Fibroblast of skin of abdomen (primary cell): Measurements from ENCODE around the gene PANX2. TPM values are rescaled to one million over a fixed set of nuclear protein-coding genes. Genes with fewer than 3 reads are reported as not detected.
"Not testable (repeated sequence)": the region's sequence is repeated elsewhere in the genome, so short reads cannot be mapped to it uniquely, and the experiment has no call there.

ENCODE experiments used
- DNase-seq: peaks from one replicate; pipeline ENCODE4 v3.0.0-alpha.2; 2013
- polyA plus RNA-seq, 2 experiments: library from polyadenylated mRNA; unstranded; fragments of 120-200 nt; gene quantifications; one replicate each; pipeline ENCODE4 v1.2.1, GENCODE V29; 2013; ENCODE audit not compliant: insufficient read length in 2 of 2

The PANX2 gene
- polyA plus RNA-seq (2013, experiment 1 of 2; ENCODE audit: insufficient read length), result 1.1 TPM
- polyA plus RNA-seq (2013, experiment 2 of 2; ENCODE audit: insufficient read length), result 1.8 TPM

DNA sequence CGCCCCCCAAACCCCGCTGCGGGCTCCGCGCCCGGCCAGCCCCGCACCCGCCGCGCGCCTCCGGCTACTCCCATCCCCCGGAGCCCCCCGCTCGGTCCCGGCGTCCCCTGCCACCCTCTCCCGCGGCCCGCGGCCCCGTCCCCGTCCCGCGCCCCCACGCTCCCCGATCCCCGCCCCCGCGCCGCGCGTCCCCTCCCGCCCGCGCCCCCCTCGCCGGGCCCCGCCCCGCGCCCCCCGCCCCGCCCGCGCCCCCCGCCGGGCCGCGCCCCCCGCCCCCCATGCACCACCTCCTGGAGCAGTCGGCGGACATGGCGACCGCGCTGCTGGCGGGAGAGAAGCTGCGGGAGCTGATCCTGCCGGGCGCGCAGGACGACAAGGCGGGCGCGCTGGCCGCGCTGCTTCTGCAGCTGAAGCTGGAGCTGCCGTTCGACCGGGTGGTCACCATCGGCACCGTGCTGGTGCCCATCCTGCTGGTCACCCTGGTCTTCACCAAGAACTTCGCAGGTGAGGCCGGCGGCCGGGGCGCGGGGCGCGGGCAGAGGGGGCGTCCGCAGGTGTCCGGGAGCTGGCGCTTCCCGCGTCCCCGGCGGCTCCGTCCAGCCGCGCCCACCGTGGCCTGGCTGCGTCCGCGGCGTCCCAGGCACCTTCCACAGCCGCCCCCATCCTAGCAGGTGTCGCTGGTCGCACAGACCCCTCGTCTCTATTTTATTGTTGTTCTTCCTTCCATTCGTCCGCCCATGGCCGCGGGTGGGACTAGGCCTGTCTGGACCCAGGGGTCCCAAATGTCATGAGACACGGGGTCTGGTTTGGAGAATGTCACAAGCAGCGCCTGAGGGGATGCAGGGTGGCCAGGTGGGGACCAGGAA, at the start of gene PANX2:
TSS of gene PANX2 (plus strand) at position 279 of the 866 bp plus-strand sequence. CDS start at position 279, 0 bp downstream.
- DNase-seq, result no peak

DNA sequence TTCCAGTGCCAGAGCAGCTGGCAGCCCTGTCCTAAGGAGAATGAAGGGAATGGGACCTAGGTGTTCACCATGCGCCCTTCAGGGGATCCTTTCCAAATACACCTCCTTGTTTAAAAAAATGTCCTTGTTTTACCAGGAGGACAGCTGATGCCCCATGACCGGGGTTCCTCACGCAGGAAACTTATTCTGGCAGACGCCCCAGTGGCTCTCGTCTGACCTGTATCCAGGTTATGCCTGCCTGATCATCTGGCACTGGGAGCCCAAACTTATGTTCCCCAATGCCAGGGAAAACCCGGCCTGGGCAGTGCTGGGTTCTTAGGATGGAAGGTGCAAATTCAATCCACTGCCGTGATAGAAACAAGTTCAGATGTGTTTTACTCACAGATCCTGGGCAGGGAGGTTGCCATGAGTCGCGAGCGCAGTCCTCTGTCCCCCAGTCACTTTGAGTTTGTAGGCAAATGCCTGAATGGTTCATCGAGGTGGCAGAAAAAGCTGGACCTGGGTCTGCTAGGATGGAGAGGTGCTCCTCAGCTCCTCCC, 49.3 kb upstream of the PANX2 start:
- DNase-seq, result no peak

GRCh38 chr22:50123119-50123518, 47.4 kb upstream of the PANX2 start:
- DNase-seq, result no peak

GRCh38 chr22:50125029-50125428, 45.5 kb upstream of the PANX2 start:
- no peak for DNase-seq

- peak; percentile 61 for DNase-seq
Measured at GRCh38 chr22:50129121-50129736, 41.3 kb upstream of the PANX2 start.

- DNase-seq, result no peak
Measured at GRCh38 chr22:50131894-50132293, 38.6 kb upstream of the PANX2 start.

- DNase-seq, result no peak
Measured at GRCh38 chr22:50134481-50134880, 36.0 kb upstream of the PANX2 start.

GRCh38 chr22:50136581-50137015, 33.9 kb upstream of the PANX2 start:
- DNase-seq, result no peak

GRCh38 chr22:50137277-50137676, 33.3 kb upstream of the PANX2 start:
- not testable (repeated sequence) for DNase-seq

DNA sequence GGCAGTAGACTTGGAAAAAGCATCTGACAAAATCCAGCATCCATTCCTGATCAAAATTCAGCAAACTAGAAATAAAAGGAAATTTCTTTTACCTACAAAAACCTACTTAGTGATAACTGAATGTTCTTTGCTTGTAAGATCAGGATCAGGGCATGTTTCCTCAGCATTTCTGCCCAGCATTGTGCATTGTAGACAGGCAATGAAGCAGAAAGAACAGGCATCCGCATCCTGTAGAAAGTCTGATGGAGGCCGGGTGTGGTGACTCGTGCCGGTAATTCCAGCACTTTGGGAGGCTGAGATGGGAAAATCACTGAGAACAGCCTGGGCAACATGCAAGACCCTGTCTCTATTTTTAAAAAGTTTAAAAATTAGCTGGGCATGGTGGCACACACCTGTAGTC, 32.5 kb upstream of the PANX2 start:
- DNase-seq, result no peak

DNA sequence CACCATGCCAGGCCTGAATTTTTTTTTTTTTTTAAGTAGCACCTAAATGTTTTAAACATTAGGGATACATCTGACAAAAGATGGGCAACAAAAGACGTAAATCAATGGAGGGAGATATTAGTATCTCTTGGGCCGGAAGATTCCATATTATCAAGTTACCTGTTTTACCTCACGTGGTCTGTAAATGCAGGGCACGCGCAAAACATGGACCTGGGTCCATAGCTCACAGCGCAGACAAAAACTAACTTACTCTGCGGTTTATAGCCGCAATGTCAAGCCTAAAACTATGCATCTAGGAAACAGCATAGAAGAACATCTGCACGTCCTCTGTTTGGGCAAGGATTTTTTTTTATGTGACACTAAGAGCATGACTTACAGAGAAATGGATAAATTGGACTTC, 31.5 kb upstream of the PANX2 start:
- no peak for DNase-seq

DNA sequence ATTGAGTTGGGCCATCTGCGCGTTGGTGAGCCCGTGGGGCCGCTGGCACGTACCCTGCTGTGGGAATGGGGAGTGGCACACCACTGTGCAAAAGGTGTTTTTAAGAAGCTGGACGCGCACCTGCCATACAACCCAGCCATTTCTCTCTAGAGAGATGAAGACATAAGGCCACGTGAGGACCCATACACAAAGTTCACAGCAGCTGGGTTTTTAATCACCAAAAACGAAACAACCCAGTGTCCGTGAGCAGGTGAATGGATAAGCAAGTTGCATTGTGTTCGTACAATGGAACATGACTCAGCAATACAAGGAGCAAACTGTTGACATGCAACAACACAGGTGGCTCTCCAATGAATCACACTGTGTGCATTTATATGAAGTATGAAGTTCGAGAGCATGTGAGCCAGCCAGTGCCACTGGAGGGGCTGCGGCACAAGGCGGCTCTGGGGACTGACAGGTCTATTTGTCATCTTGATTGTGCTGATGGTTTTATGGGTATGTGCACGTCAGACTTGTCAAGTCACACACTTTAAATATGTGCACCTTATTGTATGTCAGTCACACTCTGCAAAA, 30.6 kb upstream of the PANX2 start:
- no peak for DNase-seq

GRCh38 chr22:50140615-50141014, 29.9 kb upstream of the PANX2 start:
- no peak for DNase-seq

DNA sequence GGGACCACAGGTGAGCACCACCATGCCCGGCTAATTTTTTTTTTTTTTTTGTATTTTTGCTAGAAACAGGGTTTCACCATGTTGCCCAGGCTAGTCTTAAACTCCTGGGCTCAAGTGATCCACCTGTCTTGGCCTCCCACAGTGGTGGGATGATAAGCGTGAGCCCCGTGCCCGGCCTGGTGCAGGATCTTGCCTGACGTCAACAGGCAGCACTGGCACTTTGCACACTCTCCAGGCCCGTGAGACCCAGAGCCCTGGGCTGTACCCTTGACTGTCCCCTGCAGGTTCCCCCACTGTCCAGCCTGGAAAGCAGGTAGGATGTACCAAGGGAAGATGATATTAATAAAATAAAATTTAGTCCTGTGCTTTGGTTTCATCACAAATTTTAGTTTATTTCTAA, 29.1 kb upstream of the PANX2 start:
- DNase-seq, result no peak

- DNase-seq, result no peak
Measured at GRCh38 chr22:50141891-50142363, 28.6 kb upstream of the PANX2 start.

DNA sequence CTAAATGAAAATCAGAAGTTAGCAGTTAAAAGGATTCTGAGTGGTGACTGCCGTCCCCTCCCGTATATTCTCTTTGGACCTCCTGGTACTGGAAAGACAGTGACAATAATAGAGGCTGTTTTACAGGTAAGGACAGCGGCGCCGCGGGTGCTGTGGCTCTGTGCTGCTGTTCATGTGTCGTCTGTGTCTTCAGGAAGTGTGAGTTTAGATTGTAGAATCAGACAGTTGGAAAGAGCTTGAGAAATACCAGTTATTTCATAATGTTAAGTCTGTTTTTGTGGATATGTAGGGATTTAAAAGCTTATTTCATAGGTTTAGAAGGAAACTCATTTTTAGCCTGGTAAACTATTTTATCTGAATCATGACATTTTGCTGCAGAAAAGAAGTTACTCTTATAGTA, 27.4 kb upstream of the PANX2 start:
- DNase-seq, result no peak

DNA sequence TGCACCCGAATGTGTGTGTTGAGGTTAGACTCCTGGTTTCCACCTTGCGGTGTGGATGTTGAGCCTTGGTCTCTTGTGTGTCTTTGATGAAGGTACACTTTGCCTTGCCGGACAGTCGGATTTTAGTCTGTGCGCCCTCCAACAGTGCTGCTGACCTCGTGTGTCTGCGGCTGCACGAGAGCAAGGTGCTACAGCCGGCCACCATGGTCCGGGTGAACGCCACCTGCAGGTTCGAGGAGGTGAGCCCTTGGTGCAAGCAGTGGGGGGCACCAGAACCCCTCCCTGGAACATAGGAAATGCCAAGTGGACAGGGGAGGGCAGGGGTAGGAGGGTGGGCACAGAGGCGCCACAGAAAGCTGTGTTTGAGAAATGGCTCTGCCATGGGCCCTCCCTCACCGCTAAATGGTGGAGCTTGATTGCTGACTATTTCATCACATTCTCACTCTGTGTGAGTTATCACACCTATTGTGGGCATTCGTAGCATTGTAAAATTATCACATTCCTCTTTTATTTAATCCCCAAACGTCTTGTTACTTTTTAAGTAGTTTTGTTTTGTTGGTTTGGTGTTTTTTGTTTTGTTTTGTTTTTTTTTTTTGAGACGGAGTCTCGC, 26.4 kb upstream of the PANX2 start:
- DNase-seq, result no peak

DNA sequence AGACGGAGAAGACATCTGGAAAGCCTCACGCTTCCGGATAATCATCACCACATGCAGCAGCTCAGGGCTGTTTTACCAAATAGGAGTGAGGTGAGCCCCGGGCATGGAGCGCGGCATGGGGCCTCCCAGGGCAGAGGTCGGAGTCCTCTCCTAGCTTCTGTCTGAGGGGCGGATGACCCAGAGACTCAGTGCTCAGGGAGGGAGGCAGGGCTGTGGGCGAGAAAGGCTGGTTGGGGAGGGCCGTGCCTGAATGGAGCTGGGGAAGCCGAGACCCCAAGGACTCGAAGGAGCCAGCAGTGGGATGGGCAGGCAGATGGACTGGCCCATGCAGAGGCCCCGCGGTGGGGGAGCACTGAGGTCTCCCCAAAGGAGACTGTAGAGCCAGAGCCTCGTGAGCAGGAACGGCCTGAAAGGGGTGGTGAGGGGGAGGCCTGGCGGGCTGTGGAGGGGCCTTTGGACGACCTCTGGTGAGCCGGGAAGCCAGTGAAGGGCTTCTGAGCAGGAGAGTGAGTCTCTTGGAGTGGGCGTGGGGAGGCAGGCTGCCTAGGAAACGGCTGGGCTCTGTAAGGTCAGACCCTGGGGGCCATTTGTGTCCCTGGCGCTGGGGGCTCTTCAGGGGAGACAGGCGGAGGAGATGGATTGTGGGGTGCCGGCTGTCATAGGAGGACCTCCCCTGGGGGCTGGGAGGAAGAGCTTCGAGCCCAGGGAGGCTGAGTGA, 24.7 kb upstream of the PANX2 start:
- no peak for DNase-seq

GRCh38 chr22:50146439-50147238, 23.9 kb upstream of the PANX2 start:
- DNase-seq, result peak; percentile 72

- not testable (repeated sequence) for DNase-seq
Measured at GRCh38 chr22:50147258-50148165, 23.0 kb upstream of the PANX2 start.
